Activated T-helper 2 cell treated with anti-CD3 and anti-CD28 coated beads, Interferon-gamma antibody, Interleukin-2, Interleukin-4, amounts not matched to agents 10 μg/mL and 5 μg/mL and 100 μg/mL, durations not matched to agents 14 hours and 24 hours and 36 hours (primary cell): Measurements from ENCODE around the gene SSNA1. TPM values are rescaled to one million over a fixed set of nuclear protein-coding genes. Genes with fewer than 3 reads are reported as not detected.

ENCODE experiments used
- DNase-seq: peaks from one replicate; pipeline ENCODE4 v3.0.0; 2021; ENCODE audit warnings: low spot score
- H3K27ac Mint-ChIP-seq: one replicate; pipeline ENCODE4 v1.8.0; 2021; ENCODE audit warnings: mixed read lengths
- H3K27me3 Mint-ChIP-seq: one replicate; pipeline ENCODE4 v1.8.0; 2021; ENCODE audit warnings: low read depth, mixed read lengths
- H3K36me3 Mint-ChIP-seq: one replicate; pipeline ENCODE4 v1.8.0; 2021; ENCODE audit warnings: low read depth, mixed read lengths
- H3K4me1 Mint-ChIP-seq: one replicate; pipeline ENCODE4 v1.8.0; 2021; ENCODE audit warnings: low read depth, mixed read lengths
- H3K4me3 Mint-ChIP-seq: one replicate; pipeline ENCODE4 v1.8.0; 2021; ENCODE audit warnings: low read depth, mild to moderate bottlenecking, moderate library complexity, mixed read lengths
- H3K9me3 Mint-ChIP-seq: one replicate; pipeline ENCODE4 v1.8.0; 2021; ENCODE audit warnings: mixed read lengths
- intact Hi-C: fragments of 100-400 bp; cut with micrococcal nuclease; formaldehyde crosslinking; loops from one replicate; pipeline ENCODE4 v1.15.1; 2023
- total RNA-seq: library from RNA; stranded (reverse); gene quantifications from 2 replicates; pipeline ENCODE4 v1.2.3, GENCODE V29; 2022

The SSNA1 gene
- total RNA-seq, 1 donor from 2014 or later: 91.8 TPM

- intact Hi-C loops: no loop called here
- Mint-ChIP-seq H3K27me3 (no peaks in the 10 kb centered on the region), H3K4me3 (no peak overlapping the region), H3K9me3 (no peaks in the 10 kb centered on the region), H3K36me3 (no peaks in the 10 kb centered on the region), H3K27ac (no peak overlapping the region), H3K4me1 (peaks cover 5% of the 10 kb centered on the region)
- no peak for DNase-seq
Observed at GRCh38 chr9:137228968-137229896, 40.8 kb downstream of the SSNA1 start.

- Mint-ChIP-seq H3K4me3 (no peak overlapping the region), H3K9me3 (no peaks in the 10 kb centered on the region), H3K36me3 (no peaks in the 10 kb centered on the region), H3K4me1 (peaks cover 5% of the 10 kb centered on the region), H3K27me3 (peaks cover under 1% of the 10 kb centered on the region), H3K27ac (no peak overlapping the region)
- DNase-seq: no peak
- intact Hi-C loops: no loop called here
Observed at GRCh38 chr9:137229903-137230704, 41.6 kb downstream of the SSNA1 start.

GRCh38 chr9:137230705-137231371 lies 42.4 kb downstream of the SSNA1 start, which contains the start of gene SLC34A3:
SLC34A3 (plus strand) TSS chr9:137230901; CDS start chr9:137231703, 802 bp downstream.
- no peak for DNase-seq
- Mint-ChIP-seq H3K4me3 (no peak within 1 kb of the TSS), H3K4me1 (peaks cover 2% of the 10 kb centered on the region), H3K36me3 (no peaks in the 10 kb centered on the region), H3K27ac (no peak within 1 kb of the TSS), H3K9me3 (no peaks in the 10 kb centered on the region), H3K27me3 (peaks cover 3% of the 10 kb centered on the region)
- intact Hi-C loops: no loop called here

GRCh38 chr9:137231372-137232039 lies 43.0 kb downstream of the SSNA1 start:
- Mint-ChIP-seq H3K4me3 (no peak overlapping the region), H3K36me3 (no peaks in the 10 kb centered on the region), H3K27ac (no peak overlapping the region), H3K9me3 (no peaks in the 10 kb centered on the region), H3K4me1 (peaks cover 2% of the 10 kb centered on the region), H3K27me3 (peaks cover 3% of the 10 kb centered on the region)
- intact Hi-C loops: no loop called here
- DNase-seq: no peak

GRCh38 chr9:137232101-137232500 lies 43.6 kb downstream of the SSNA1 start:
- DNase-seq: no peak
- intact Hi-C loops: no loop called here
- Mint-ChIP-seq H3K27ac (no peak overlapping the region), H3K4me1 (peaks cover 2% of the 10 kb centered on the region), H3K9me3 (no peaks in the 10 kb centered on the region), H3K27me3 (peaks cover 3% of the 10 kb centered on the region), H3K4me3 (no peak overlapping the region), H3K36me3 (no peaks in the 10 kb centered on the region)

- Mint-ChIP-seq H3K4me3 (no peak overlapping the region), H3K27ac (no peak overlapping the region)
- no peak for DNase-seq
Observed at GRCh38 chr9:137232510-137232909, 44.0 kb downstream of the SSNA1 start.

GRCh38 chr9:137233143-137233980 lies 44.9 kb downstream of the SSNA1 start:
- Mint-ChIP-seq H3K36me3 (no peaks in the 10 kb centered on the region), H3K9me3 (no peaks in the 10 kb centered on the region)

More at GRCh38 chr9:137232510-137232909, 44.0 kb downstream of the SSNA1 start:
- intact Hi-C loops: no loop called here
- H3K36me3 Mint-ChIP-seq: no peaks in the 10 kb centered on the region
- H3K9me3 Mint-ChIP-seq: no peaks in the 10 kb centered on the region
- H3K27me3 Mint-ChIP-seq: peaks cover 3% of the 10 kb centered on the region
- peaks cover 2% of the 10 kb centered on the region for H3K4me1 Mint-ChIP-seq

GRCh38 chr9:137234055-137234697 lies 45.7 kb downstream of the SSNA1 start:
- peaks cover 4% of the 10 kb centered on the region for H3K4me1 Mint-ChIP-seq
- H3K4me3 Mint-ChIP-seq: no peak overlapping the region
- no peaks in the 10 kb centered on the region for H3K9me3 Mint-ChIP-seq
- H3K27ac Mint-ChIP-seq: no peak overlapping the region
- intact Hi-C loops: no loop called here
- peaks cover 3% of the 10 kb centered on the region for H3K27me3 Mint-ChIP-seq
- no peaks in the 10 kb centered on the region for H3K36me3 Mint-ChIP-seq
- no peak for DNase-seq

More at GRCh38 chr9:137233143-137233980, 44.9 kb downstream of the SSNA1 start:
- intact Hi-C loops: no loop called here
- DNase-seq: no peak
- Mint-ChIP-seq H3K27ac (no peak overlapping the region), H3K27me3 (peaks cover 3% of the 10 kb centered on the region), H3K4me1 (no peaks in the 10 kb centered on the region), H3K4me3 (no peak overlapping the region)

GRCh38 chr9:137234758-137235423 lies 46.4 kb downstream of the SSNA1 start:
- Mint-ChIP-seq H3K27ac (no peak overlapping the region), H3K36me3 (no peaks in the 10 kb centered on the region), H3K4me1 (peaks cover 4% of the 10 kb centered on the region), H3K9me3 (no peaks in the 10 kb centered on the region), H3K4me3 (no peak overlapping the region), H3K27me3 (peaks cover 3% of the 10 kb centered on the region)
- DNase-seq: no peak
- intact Hi-C loops: loop anchor here (5.0 kb wide), 3 partner anchors 48 to 188 kb away; partner anchors contain the start of genes ANAPC2, MAN1B1, NPDC1 and SSNA1

- Mint-ChIP-seq H3K4me3 (no peak overlapping the region), H3K36me3 (no peaks in the 10 kb centered on the region), H3K27me3 (peaks cover 3% of the 10 kb centered on the region), H3K4me1 (peaks cover 4% of the 10 kb centered on the region), H3K27ac (no peak overlapping the region), H3K9me3 (no peaks in the 10 kb centered on the region)
- no peak for DNase-seq
- intact Hi-C loops: loop anchor here (5.0 kb wide), 3 partner anchors 48 to 188 kb away; partner anchors contain the start of genes ANAPC2, MAN1B1, NPDC1 and SSNA1
Observed at GRCh38 chr9:137235424-137236237, 47.2 kb downstream of the SSNA1 start.
